ENCODE data around the gene C1orf115.

DNA sequence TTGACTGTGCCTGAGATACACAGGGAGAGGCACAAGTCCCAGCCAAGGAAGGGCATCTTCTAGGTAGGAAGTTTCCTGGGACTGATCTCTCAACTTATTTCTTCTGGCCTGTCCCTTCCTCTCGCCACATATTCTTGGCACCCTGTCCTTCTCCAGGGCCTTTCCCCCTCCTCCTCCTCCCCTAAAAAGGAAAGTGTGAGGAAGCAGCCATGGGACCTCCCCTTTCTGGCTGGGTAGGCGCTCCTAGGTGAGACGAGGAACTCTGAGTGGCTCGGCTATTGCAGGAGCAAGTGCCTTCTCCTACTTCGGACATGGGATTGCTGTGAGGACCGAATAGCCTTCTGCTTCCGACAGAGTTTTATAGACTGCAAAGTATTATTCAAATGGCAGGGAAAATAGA, 42.5 kb downstream of the C1orf115 start:
- TF ChIP-seq, protein P1, sequence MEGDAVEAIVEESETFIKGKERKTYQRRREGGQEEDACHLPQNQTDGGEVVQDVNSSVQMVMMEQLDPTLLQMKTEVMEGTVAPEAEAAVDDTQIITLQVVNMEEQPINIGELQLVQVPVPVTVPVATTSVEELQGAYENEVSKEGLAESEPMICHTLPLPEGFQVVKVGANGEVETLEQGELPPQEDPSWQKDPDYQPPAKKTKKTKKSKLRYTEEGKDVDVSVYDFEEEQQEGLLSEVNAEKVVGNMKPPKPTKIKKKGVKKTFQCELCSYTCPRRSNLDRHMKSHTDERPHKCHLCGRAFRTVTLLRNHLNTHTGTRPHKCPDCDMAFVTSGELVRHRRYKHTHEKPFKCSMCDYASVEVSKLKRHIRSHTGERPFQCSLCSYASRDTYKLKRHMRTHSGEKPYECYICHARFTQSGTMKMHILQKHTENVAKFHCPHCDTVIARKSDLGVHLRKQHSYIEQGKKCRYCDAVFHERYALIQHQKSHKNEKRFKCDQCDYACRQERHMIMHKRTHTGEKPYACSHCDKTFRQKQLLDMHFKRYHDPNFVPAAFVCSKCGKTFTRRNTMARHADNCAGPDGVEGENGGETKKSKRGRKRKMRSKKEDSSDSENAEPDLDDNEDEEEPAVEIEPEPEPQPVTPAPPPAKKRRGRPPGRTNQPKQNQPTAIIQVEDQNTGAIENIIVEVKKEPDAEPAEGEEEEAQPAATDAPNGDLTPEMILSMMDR (IDR thresholded peaks at IDR 0.05; ENCODE audit: low read depth, low read length, poor library complexity, severe bottlenecking), result no peak
- no peak for TF ChIP-seq EZH2phosphoT487 (IDR thresholded peaks at IDR 0.05; ENCODE audit: borderline replicate concordance, low read length)
